NCI-H1105 treated with DMSO at 0.1 percent for 48 hours (cell line): ENCODE data around the gene ZNF322.

Experiments
- DNase-seq: peaks from one replicate; lab custom pipeline; 2025; lab: John Stamatoyannopoulos, UW

The ZNF322 gene

GRCh38 chr6:26613689-26614683 lies 45.6 kb downstream of the ZNF322 start:
- no peak for DNase-seq

DNA sequence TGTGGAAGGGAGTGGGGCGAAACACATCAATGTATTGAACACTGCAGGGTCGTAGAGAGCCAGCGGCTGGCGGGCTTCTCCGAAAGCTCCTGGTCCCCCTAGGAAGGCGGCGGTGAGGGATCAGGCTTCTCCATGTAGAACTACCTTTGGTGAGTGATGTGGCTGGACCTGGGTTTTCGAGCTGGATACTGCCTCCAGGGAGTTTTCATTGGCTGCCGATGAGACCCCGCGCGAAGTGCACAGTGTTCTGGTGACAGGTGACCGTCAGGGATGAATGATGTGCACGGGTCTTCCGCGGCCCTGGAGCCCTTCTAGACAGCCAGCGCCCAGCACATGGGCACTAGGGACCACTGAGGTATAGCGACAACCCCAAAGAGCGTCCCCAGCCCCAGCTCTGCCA lies 46.3 kb downstream of the ZNF322 start:
- no peak for DNase-seq

DNA sequence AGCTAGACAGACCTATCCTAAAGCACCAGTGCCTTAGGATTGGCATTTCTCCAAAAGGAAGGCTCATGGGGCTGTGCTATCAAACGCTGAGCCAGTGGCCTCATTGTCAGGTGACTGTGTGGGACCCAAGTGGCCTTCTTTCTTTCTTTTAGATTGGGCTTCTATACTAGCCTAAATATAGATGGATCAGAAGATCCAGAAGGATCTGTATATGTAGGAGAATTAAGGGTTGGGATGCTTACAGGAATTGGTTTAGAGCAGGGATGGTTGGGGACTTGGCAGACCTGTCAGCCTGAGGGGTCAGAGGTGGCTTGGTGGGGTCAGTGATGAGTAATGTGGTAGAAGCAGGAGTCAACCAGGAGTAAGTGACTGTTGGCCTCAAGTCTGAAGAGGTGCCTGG lies 47.9 kb downstream of the ZNF322 start:
- no peak for DNase-seq

DNA sequence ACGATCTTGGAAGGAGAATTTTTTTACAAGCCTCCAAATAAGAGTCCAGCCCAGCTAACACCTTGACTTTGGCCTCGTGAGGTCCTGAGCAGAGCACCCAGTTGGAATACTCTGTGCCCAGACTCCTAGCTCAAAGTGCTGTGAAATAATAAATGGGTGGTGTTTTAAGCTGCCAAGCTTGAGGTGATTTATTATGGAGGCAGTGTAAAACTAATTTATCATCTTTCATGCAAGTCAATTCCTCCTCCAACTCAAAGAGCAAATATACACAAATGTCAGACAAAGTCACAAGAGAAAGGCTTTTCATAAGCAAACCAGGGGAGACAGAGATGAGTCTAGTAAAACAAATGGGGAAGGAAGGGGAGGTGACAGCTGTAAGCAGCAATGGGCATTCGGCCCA lies 50.1 kb downstream of the ZNF322 start:
- no peak for DNase-seq

GRCh38 chr6:26607434-26608230 lies 51.9 kb downstream of the ZNF322 start:
- peak; percentile 79 for DNase-seq

- no peak for DNase-seq
Measured at GRCh38 chr6:26604797-26605196, 54.7 kb downstream of the ZNF322 start.

DNA sequence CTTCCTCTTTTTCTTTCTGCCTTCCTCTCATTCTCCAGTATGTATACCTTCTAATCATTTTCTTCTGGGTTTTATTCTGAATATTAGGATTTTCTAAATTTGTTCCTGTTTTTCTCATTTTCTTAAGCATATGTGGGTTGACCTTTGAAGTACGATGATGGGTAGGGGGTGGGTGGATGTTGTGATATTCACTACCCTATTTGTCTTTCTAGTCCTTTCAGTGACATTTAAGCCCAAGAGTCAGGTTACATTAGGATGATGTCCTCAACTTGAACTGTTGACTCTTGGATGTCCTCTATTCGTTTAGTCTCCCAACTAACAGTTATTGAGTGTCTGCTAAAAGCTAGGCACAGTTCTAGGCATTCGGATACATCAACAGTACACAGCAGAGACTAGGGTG lies 55.5 kb downstream of the ZNF322 start:
- no peak for DNase-seq

DNA sequence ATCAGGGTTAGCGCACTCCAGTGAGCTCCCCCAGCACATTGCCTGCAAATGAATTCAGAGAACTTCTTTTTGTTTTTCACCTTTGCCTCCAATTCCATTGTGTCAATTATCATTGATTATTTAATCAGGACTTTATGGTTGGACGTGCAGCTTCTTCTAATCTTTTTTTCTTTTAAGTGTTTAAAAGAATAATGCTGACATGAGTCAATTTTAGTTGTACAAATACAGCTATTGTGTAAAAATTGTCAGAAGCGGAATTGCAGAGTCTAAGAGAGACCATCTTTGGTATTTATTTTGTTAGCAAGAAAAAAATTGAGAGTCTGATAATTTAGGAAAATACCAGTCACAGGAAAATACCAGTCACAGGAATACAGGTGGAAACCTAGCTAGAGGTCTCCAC lies 57.3 kb downstream of the ZNF322 start:
- DNase-seq, result no peak

GRCh38 chr6:26600759-26601158 lies 58.8 kb downstream of the ZNF322 start:
- DNase-seq, result no peak

DNA sequence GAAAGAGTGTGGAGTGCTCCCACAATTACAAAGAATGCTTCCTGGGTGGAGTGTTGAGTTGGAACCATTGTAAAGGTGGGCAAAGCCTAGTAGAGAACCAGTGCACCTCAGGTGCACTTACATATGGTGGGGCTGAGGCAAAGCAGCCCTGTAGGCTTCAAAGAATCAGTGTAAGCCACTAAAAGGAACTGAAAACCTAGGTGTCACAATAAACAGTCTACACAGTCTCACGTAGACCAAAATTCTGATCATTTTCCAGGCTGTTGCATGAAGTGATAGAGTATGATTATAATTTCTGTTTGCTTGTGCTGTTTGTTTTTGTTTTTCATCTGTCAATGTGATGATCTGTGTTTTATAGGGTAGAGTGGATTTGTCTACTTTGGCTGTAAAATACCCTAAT lies 60.0 kb downstream of the ZNF322 start:
- DNase-seq, result no peak

DNA sequence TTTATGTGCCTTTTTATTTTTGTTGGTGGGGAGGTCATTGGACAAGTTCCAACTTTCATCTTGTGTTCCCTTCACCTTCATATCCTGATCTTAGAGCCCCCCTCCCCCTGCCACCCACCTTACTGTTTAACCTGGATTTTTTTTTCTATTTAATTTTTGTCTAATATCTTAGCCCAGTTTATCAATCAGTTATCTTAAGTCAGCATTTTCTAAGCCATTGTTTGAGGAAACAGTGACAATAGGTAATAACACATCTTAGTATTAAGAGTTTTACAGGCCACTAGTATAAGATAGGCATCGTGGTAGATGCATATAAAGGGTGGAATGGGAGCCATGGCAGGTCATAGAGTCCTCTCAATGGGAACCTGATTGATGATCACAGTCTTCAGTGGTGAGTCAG lies 60.4 kb downstream of the ZNF322 start:
- no peak for DNase-seq

DNA sequence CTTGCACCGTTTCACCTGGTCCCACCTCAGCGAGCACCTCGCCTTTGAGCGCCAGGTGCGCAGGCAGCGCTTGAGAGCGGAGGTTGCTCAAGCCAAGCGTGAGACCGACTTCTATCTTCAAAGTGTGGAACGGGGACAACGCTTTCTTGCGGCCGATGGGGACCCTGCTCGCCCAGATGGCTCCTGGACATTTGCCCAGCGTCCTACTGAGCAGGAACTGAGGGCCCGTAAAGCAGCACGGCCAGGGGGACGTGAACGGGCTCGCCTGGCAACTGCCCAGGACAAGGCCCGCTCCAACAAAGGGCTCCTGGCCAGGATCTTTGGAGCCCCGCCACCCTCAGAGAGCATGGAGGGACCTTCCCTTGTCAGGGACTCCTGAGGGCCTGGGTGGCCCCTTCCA lies 61.3 kb downstream of the ZNF322 start:
- peak; percentile 23 for DNase-seq

GRCh38 chr6:26597821-26598220 lies 61.7 kb downstream of the ZNF322 start:
- DNase-seq, result peak; percentile 18

- no peak for DNase-seq
Measured at GRCh38 chr6:26597389-26597766, 62.2 kb downstream of the ZNF322 start.

GRCh38 chr6:26596579-26597388 lies 62.8 kb downstream of the ZNF322 start, which contains the start of gene ABT1:
TSS of gene ABT1 (plus strand) at chr6:26596953. CDS start at chr6:26596983, 30 bp downstream.
- DNase-seq, result peak; percentile 98

DNA sequence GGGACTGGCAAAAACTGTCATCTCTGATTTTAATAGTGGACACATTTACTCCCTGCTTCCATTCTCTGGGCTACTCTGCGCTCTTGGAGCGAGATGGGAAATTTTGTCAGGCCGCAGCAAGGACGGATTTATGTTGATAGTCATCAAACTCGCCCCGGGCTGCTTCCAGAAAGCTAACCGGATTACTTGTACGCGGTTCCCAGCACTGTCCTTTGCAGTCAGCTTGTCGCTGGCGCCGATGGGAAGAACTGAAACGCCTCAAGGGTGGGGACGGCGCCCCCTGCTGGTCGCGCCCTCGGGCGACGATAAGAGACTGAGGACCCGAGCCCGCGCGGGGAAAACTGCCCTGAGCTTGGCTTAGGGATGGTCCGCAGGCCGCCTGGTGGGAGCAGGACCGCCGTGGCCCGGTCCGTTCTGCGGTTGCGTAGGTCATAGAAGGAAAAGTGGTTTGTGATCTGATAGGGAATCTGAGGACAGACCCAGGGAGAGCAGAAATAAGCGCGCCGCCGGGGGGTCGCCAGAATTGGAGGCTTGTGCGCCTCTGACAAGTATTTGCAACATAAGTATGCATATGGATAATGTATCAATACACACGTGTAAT lies 63.8 kb downstream of the ZNF322 start:
- DNase-seq, result peak; percentile 89

DNA sequence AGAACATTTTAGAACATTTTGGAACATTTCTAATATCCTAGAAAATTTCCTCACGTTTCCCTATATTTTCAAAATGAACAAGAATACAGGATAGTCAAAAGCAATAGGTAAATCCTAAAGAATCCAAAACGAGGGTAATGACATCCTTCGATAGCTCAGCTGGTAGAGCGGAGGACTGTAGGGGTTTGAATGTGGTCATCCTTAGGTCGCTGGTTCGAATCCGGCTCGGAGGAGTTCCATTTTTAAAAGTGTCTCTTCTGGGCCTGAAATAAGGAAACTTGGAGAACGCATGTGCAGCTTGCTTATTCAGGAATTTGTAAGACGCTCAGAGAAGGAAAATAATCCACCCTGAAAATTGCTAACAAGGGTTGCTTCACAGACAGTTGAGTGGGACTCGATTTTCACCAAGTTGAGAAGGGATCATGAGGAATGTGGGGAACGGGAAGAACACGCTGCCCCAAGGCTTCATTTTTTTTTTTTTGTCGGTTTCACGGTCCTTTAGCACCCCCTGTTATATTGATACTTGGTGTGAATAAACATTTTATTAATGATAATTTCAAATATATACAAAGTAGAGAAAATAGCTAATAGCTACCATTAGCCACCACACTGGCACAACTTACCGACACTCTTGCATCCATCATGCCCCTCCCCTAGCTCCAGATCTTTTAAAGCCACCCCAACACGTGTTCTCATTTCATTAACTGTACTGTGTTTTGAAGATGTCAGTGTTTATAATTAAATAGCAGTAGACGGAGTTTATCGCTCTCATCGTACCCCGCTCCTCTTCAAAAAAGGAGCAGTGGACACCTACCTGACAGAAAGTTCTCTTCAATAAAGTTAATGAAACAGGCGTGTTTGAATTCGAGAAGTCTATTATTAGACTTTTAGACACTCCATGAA lies 64.6 kb downstream of the ZNF322 start:
- DNase-seq, result peak; percentile 6

- DNase-seq, result no peak
Measured at GRCh38 chr6:26594131-26594498, 65.4 kb downstream of the ZNF322 start.

- DNase-seq, result no peak
Measured at GRCh38 chr6:26593278-26594130, 66.0 kb downstream of the ZNF322 start.

DNA sequence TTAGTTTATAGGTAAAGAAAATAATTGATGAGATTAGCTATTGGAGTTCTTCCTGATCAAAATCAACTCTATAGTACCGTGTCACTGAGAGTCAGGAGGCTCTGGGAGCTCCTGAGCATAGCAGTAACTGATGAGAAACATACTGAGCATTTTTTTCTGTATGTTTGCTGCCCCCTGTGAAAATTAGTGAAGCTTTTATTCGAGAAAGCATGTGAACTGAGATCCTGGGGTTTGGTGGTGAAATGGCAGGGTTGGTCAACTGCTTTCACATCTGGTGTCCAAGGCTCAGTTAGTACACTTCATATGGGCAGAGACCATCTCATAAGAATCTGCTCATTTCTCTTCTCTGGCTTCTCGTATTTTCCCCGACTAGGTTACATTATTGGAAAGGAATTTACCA lies 66.9 kb downstream of the ZNF322 start:
- no peak for DNase-seq
